ENCODE results near the gene LRP8. TPM values are rescaled to one million over a fixed set of nuclear protein-coding genes. Genes with fewer than 3 reads are reported as not detected.

The LRP8 gene
- total RNA-seq: 21.1 TPM

DNA sequence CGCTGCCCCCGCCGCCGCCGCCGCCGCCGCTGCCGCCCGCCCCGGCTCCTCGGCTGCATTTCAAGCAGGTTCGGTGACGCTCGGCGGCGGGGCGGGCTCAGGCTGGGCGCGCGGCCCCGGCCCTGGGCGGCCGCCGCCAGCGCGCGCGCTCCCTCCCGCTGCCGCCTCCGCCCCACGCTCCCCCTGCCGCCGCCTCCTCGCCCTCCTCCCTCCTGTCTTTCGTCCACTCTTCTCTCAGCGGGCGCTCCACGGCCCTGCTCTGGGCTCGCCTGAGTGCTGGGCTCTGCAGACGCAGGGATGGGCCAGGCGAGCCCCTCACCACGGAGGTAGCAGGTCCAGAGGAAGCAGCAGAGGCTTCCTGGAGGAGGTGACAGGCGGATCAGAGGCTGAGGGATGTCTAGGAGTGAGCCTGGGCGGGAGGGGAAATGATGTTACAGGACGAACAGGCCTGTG lies at the start of gene LRP8:
Gene LRP8 (minus strand): TSS at position 62 of the 453 bp plus-strand sequence. CDS start 158 bp downstream, outside the sequence.
- no peaks in the 10 kb centered on the region for H3K36me3 ChIP-seq
- H3K4me1 ChIP-seq: peaks cover 29% of the 10 kb centered on the region
- intact Hi-C loops (cut with DNase I): no loop called here
- TF ChIP-seq POLR2AphosphoS5 (IDR thresholded peaks at IDR 0.05; ENCODE audit: insufficient read depth in 1 of 2, low read depth in 1 of 2) (no peak), POLR2A (IDR thresholded peaks at IDR 0.05) (no peak)
- TF ChIP-seq, protein P1, sequence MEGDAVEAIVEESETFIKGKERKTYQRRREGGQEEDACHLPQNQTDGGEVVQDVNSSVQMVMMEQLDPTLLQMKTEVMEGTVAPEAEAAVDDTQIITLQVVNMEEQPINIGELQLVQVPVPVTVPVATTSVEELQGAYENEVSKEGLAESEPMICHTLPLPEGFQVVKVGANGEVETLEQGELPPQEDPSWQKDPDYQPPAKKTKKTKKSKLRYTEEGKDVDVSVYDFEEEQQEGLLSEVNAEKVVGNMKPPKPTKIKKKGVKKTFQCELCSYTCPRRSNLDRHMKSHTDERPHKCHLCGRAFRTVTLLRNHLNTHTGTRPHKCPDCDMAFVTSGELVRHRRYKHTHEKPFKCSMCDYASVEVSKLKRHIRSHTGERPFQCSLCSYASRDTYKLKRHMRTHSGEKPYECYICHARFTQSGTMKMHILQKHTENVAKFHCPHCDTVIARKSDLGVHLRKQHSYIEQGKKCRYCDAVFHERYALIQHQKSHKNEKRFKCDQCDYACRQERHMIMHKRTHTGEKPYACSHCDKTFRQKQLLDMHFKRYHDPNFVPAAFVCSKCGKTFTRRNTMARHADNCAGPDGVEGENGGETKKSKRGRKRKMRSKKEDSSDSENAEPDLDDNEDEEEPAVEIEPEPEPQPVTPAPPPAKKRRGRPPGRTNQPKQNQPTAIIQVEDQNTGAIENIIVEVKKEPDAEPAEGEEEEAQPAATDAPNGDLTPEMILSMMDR (IDR thresholded peaks at IDR 0.05): no peak
- H3K4me3 ChIP-seq: peak within 1 kb of the TSS; percentile 46 to 75
- no peaks in the 10 kb centered on the region for H3K27me3 ChIP-seq
- DNase-seq (ENCODE audit: extremely low spot score in 2 of 2): no peak
- H3K27ac ChIP-seq: peak within 1 kb of the TSS; percentile 59
- H3K9me3 ChIP-seq: no peaks in the 10 kb centered on the region

DNA sequence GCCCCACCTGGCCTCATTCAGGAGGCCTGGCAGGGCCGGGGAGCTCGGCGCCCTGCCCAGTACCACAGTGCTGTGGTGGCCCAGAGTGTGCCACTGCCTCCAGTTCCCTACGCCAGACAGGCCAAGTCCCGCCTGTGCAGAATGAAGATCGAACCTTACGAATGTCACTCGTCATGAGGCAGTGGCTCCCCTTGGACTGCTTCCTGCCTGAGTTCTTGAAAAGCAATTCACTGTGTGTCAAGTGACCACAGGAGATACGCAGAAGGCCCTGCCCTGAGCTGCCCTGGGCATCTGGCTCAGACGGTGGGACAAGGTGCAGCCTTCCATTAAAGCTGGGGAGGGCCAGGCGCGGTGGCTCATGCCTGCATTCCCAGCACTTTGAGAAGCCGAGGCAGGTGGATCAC lies 49.6 kb upstream of the LRP8 start:
- intact Hi-C loops (cut with DNase I): no loop called here
- Histone ChIP-seq H3K4me3 (no peak overlapping the region), H3K9me3 (no peaks in the 10 kb centered on the region), H3K36me3 (no peaks in the 10 kb centered on the region), H3K27me3 (no peaks in the 10 kb centered on the region), H3K4me1 (no peaks in the 10 kb centered on the region), H3K27ac (no peak overlapping the region)
- peak in 1 of 2 donors; percentile 55 for DNase-seq (ENCODE audit: extremely low spot score in 2 of 2)
- TF ChIP-seq POLR2AphosphoS5 (IDR thresholded peaks at IDR 0.05; ENCODE audit: insufficient read depth in 1 of 2, low read depth in 1 of 2) (no peak), POLR2A (IDR thresholded peaks at IDR 0.05) (no peak)
- TF ChIP-seq, protein P1 (IDR thresholded peaks at IDR 0.05): no peak

DNA sequence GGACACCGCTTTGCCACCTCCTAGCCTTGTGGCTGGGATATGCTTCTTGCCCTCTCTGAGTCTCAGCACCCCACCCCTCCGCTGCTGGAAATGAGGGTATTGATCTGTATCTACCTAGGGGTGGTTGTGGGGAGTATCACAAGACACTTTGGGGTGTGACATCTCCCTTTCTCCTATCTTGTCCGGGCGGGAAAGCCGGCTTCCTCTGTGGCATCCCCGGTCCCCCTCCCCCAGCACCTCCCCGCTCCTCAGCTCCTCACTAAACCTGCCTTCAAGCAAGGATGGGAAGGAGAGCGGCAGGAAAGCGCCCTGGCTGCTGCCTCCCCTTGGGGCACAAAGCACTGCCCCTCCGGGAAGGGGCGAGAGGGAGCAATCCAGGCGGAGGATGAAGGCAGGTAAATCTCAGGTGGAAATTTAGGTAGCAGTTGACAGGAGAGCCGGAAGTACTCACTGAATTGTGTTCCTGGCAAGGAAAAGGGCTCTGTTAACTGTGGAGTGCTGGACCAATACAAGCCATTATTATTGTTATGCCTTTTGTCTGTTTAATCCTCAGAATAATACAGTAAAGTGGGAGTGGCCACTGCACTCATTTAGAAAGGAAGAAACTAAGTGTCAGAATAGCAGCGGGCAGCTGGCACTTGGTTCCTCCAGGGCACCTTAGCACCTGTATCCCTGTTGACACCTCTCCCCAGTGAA lies 49.0 kb upstream of the LRP8 start:
- no peaks in the 10 kb centered on the region for H3K9me3 ChIP-seq
- no peaks in the 10 kb centered on the region for H3K27me3 ChIP-seq
- H3K4me1 ChIP-seq: no peaks in the 10 kb centered on the region
- TF ChIP-seq POLR2AphosphoS5 (IDR thresholded peaks at IDR 0.05; ENCODE audit: insufficient read depth in 1 of 2, low read depth in 1 of 2) (no peak), POLR2A (IDR thresholded peaks at IDR 0.05) (no peak)
- TF ChIP-seq, protein P1 (IDR thresholded peaks at IDR 0.05): no peak
- H3K4me3 ChIP-seq: no peak overlapping the region
- peak in 1 of 2 donors; percentile 67 for DNase-seq (ENCODE audit: extremely low spot score in 2 of 2)
- intact Hi-C loops (cut with DNase I): no loop called here
- H3K27ac ChIP-seq: no peak overlapping the region
- H3K36me3 ChIP-seq: no peaks in the 10 kb centered on the region

DNA sequence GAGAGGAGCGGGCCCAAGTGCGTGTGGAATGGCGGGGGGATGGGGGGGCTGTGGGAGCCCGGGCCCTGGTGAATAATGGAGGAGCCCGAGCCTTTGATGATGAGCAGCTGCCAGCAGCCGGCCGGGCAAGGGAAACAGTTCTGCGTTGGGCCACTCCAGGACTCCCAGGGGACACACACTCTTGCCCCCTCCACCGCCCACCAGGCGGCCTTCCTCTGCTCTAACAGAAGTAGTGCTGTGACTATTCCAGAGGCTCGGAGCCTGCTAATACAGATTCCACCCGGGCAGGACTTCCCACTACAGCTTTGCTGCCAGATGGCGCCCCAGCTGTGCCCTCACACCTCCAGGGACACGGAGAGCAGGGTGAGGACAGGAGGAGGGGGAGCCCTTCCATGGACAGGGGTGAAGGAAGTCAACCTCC lies 48.2 kb upstream of the LRP8 start:
- DNase-seq (ENCODE audit: extremely low spot score in 2 of 2): peak in 1 of 2 donors; percentile 82
- H3K27me3 ChIP-seq: no peaks in the 10 kb centered on the region
- H3K9me3 ChIP-seq: no peaks in the 10 kb centered on the region
- H3K36me3 ChIP-seq: no peaks in the 10 kb centered on the region
- no peak overlapping the region for H3K4me3 ChIP-seq
- TF ChIP-seq POLR2AphosphoS5 (IDR thresholded peaks at IDR 0.05; ENCODE audit: insufficient read depth in 1 of 2, low read depth in 1 of 2): no peak
- TF ChIP-seq POLR2A (IDR thresholded peaks at IDR 0.05): no peak
- TF ChIP-seq, protein P1 (IDR thresholded peaks at IDR 0.05): no peak
- H3K4me1 ChIP-seq: no peaks in the 10 kb centered on the region
- no peak overlapping the region for H3K27ac ChIP-seq
- intact Hi-C loops (cut with DNase I): no loop called here

DNA sequence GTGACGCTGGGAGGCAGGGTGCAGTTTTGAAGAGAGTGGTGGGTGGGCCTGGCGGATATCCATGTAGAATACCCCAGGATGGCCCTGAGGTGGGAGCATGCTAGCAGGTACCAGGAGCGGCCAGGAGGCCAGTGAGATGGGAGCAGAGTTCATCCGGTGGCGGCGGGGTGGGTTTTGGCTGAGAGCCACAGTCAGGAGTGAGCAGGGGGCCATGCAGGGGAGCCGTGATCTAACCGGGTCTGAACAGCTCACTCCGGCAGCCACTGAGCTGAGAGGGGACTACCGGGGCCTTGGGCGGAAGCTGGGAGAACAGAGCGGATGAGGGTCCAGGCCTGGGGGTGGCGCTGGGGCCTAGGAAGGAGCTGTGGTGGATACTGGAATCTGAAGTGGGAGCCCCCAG lies 47.6 kb upstream of the LRP8 start:
- peak in 1 of 2 donors; percentile 77 for DNase-seq (ENCODE audit: extremely low spot score in 2 of 2)
- Histone ChIP-seq H3K9me3 (no peaks in the 10 kb centered on the region), H3K27me3 (no peaks in the 10 kb centered on the region), H3K27ac (no peak overlapping the region), H3K4me1 (no peaks in the 10 kb centered on the region), H3K36me3 (no peaks in the 10 kb centered on the region), H3K4me3 (no peak overlapping the region)
- intact Hi-C loops (cut with DNase I): no loop called here
- TF ChIP-seq, protein P1 (IDR thresholded peaks at IDR 0.05): no peak
- no peak for TF ChIP-seq POLR2A (IDR thresholded peaks at IDR 0.05)
- no peak for TF ChIP-seq POLR2AphosphoS5 (IDR thresholded peaks at IDR 0.05; ENCODE audit: insufficient read depth in 1 of 2, low read depth in 1 of 2)
